NCI-H2171 treated with DMSO at 0.1 percent for 48 hours (cell line): ENCODE data around the gene ARFGEF3.

Source experiments
- DNase-seq: peaks from one replicate; lab custom pipeline; 2025; lab: John Stamatoyannopoulos, UW

ARFGEF3 gene

GRCh38 chr6:138309695-138310094, 148.0 kb downstream of the ARFGEF3 start:
- no peak for DNase-seq

- peak; percentile 15 for DNase-seq
Observed at GRCh38 chr6:138310294-138310693, 148.6 kb downstream of the ARFGEF3 start.

- DNase-seq, result no peak
Observed at GRCh38 chr6:138310821-138311220, 149.1 kb downstream of the ARFGEF3 start.

- no peak for DNase-seq
Observed at GRCh38 chr6:138311268-138311667, 149.5 kb downstream of the ARFGEF3 start.

GRCh38 chr6:138318741-138319375, 157.1 kb downstream of the ARFGEF3 start:
- DNase-seq, result no peak

GRCh38 chr6:138321934-138322333, 160.2 kb downstream of the ARFGEF3 start:
- no peak for DNase-seq

- no peak for DNase-seq
Observed at GRCh38 chr6:138323821-138324220, 162.1 kb downstream of the ARFGEF3 start.

GRCh38 chr6:138328210-138328609, 166.5 kb downstream of the ARFGEF3 start:
- no peak for DNase-seq

GRCh38 chr6:138330763-138331162, 169.0 kb downstream of the ARFGEF3 start:
- DNase-seq, result no peak

- no peak for DNase-seq
Observed at GRCh38 chr6:138331444-138331843, 169.7 kb downstream of the ARFGEF3 start.

GRCh38 chr6:138331984-138332383, 170.2 kb downstream of the ARFGEF3 start:
- DNase-seq, result no peak

GRCh38 chr6:138334000-138334399, 172.3 kb downstream of the ARFGEF3 start:
- DNase-seq, result no peak

GRCh38 chr6:138334963-138335362, 173.2 kb downstream of the ARFGEF3 start:
- no peak for DNase-seq

- no peak for DNase-seq
Observed at GRCh38 chr6:138336221-138336620, 174.5 kb downstream of the ARFGEF3 start.

- DNase-seq, result no peak
Observed at GRCh38 chr6:138337076-138337475, 175.3 kb downstream of the ARFGEF3 start.

GRCh38 chr6:138339024-138339423, 177.3 kb downstream of the ARFGEF3 start:
- no peak for DNase-seq

- DNase-seq, result no peak
Observed at GRCh38 chr6:138341176-138341575, 179.4 kb downstream of the ARFGEF3 start.

GRCh38 chr6:138343112-138343511, 181.4 kb downstream of the ARFGEF3 start:
- DNase-seq, result no peak

GRCh38 chr6:138345565-138346285, 184.0 kb downstream of the ARFGEF3 start:
- DNase-seq, result no peak

GRCh38 chr6:138346302-138347195, 184.8 kb downstream of the ARFGEF3 start:
- DNase-seq, result no peak

GRCh38 chr6:138347864-138348263, 186.1 kb downstream of the ARFGEF3 start:
- DNase-seq, result no peak

- DNase-seq, result no peak
Observed at GRCh38 chr6:138349891-138350290, 188.2 kb downstream of the ARFGEF3 start.

GRCh38 chr6:138357928-138358327, 196.2 kb downstream of the ARFGEF3 start:
- no peak for DNase-seq
